GM12878 (cell line): ENCODE results near the gene CD276. TPM values are rescaled to one million over a fixed set of nuclear protein-coding genes. Genes with fewer than 3 reads are reported as not detected.

Experiments
- ATAC-seq: fragments of 200-7000 bp; cut with Tn5 transposase; 3 replicates; pipeline ENCODE4 v1.9.1; 2020; ENCODE audit warnings: mild to moderate bottlenecking, moderate library complexity
- BruUV-seq: library from RNA; stranded (reverse); fragments of 400-500 nt; replicated peaks from 2 replicates; lab custom pipeline; 2021; lab: Mats Ljungman, UMichigan
- CTCF ChIA-PET: fragments of 300-600 bp; sonication (Branson Sonifier 250); formaldehyde crosslinking; extraction: SDS; loops from one replicate; lab custom pipeline; 2021; ENCODE audit warnings: inconsistent platforms; lab: Yijun Ruan, JAX
- POLR2A ChIA-PET: fragments of 350-600 bp; formaldehyde crosslinking; extraction: SDS; loops from one replicate; lab custom pipeline; 2021; ENCODE audit warnings: inconsistent platforms; lab: Charles Lee
- RAD21 ChIA-PET: fragments of 300-600 bp; sonication (Branson Sonifier 250); formaldehyde crosslinking; loops from one replicate; lab custom pipeline; 2023; ENCODE audit warnings: antibody characterized with exemption; ENCODE audit not compliant: unreplicated experiment; lab: Charles Lee
- SMC1A ChIA-PET: fragments of 300-600 bp; sonication (Branson Sonifier 250); formaldehyde crosslinking; loops from one replicate; lab custom pipeline; 2023; ENCODE audit not compliant: unreplicated experiment, uncharacterized antibody; lab: Charles Lee
- DNase-seq: peaks from one replicate; pipeline ENCODE4 v3.0.0-alpha.2; 2011; ENCODE audit warnings: low read depth, low spot score
- FAIRE-seq: peaks from 3 replicates; lab custom pipeline; 2011; peaks lifted over from hg19 to GRCh38; lab: Jason Lieb, UNC
- H2AFZ ChIP-seq: 2 replicates; pipeline ENCODE4 v1.6.0; 2011; ENCODE audit warnings: low read depth, low read length, control low read depth; ENCODE audit not compliant: control insufficient read depth
- H3K27ac ChIP-seq: 2 replicates; pipeline ENCODE4 v1.5.1; 2011; ENCODE audit warnings: control low read depth; ENCODE audit not compliant: control insufficient read depth, insufficient read depth
- H3K27me3 ChIP-seq, 2 experiments: replicated peaks in 1 of 2; 2 replicates each; pipeline versions ENCODE4 v1.6.0 to v1.6.1; 2011; ENCODE audit warnings: low read length in 1 of 2; ENCODE audit not compliant: control insufficient read depth in 2 of 2, insufficient read depth in 2 of 2
- H3K36me3 ChIP-seq, 2 experiments: 2 replicates each; pipeline ENCODE4 v1.5.1; 2011; ENCODE audit warnings: low read length in 1 of 2; ENCODE audit not compliant: control insufficient read depth in 2 of 2, insufficient read depth in 2 of 2
- H3K4me1 ChIP-seq: 2 replicates; pipeline ENCODE4 v1.6.1; 2011; ENCODE audit warnings: mild to moderate bottlenecking, low read length, moderate library complexity, mixed read lengths; ENCODE audit not compliant: control insufficient read depth, insufficient read depth
- H3K4me2 ChIP-seq: 2 replicates; pipeline ENCODE4 v1.6.0; 2011; ENCODE audit warnings: control low read depth; ENCODE audit not compliant: control insufficient read depth, insufficient read depth
- H3K4me3 ChIP-seq: fragments of 200-600 bp; sonication (generic); 2 replicates; pipeline ENCODE4 v1.5.1; 2016
- H3K79me2 ChIP-seq: 2 replicates; pipeline ENCODE4 v1.6.0; 2011; ENCODE audit warnings: low read length; ENCODE audit not compliant: control insufficient read depth, insufficient read depth
- H3K9ac ChIP-seq: 2 replicates; pipeline ENCODE4 v1.8.0; 2011; ENCODE audit warnings: low read length, control low read depth, mixed read lengths; ENCODE audit not compliant: control insufficient read depth, insufficient read depth
- H3K9me3 ChIP-seq: replicated peaks from 3 replicates; pipeline ENCODE4 v1.5.1; 2011; ENCODE audit warnings: mild to moderate bottlenecking, low read length; ENCODE audit not compliant: control insufficient read depth, insufficient read depth
- H4K20me1 ChIP-seq: 2 replicates; pipeline ENCODE4 v1.6.0; 2011; ENCODE audit not compliant: control insufficient read depth, insufficient read depth
- ASH2L ChIP-seq: fragments of 300-600, 200-600 bp; sonication (generic); IDR thresholded peaks from 2 replicates; pipeline ENCODE4 v1.6.1; 2017; ENCODE audit warnings: low read depth, mild to moderate bottlenecking, borderline replicate concordance
- BCL3 ChIP-seq: IDR thresholded peaks from 2 replicates; pipeline ENCODE4 v1.6.1; 2011; ENCODE audit warnings: borderline replicate concordance, low read depth, mild to moderate bottlenecking, moderate library complexity, low read length; ENCODE audit not compliant: insufficient read depth, poor library complexity, severe bottlenecking
- CHD4 ChIP-seq: fragments of 200-600 bp; sonication (generic); IDR thresholded peaks from 2 replicates; pipeline ENCODE4 v1.6.1; 2016; ENCODE audit warnings: mild to moderate bottlenecking
- EZH2 ChIP-seq: IDR thresholded peaks from 2 replicates; pipeline ENCODE4 v1.6.1; 2012; ENCODE audit warnings: low read depth, mild to moderate bottlenecking, control low read depth, inconsistent platforms, low read length, borderline replicate concordance; ENCODE audit not compliant: control insufficient read depth
- IKZF1 ChIP-seq: fragments of 450-650 bp; conservative IDR thresholded peaks from 2 replicates; pipeline ENCODE4 v1.6.1; 2017; ENCODE audit warnings: antibody characterized with exemption, mild to moderate bottlenecking
- JUND ChIP-seq: IDR thresholded peaks from 2 replicates; pipeline ENCODE4 v1.6.1; 2012; ENCODE audit warnings: low read depth, mild to moderate bottlenecking, low read length, improper control_type of control experiment, moderate library complexity
- NBN ChIP-seq: fragments of 450-650 bp; IDR thresholded peaks from 2 replicates; pipeline ENCODE4 v1.6.1; 2016
- PKNOX1 ChIP-seq: fragments of 450-650 bp; IDR thresholded peaks from 2 replicates; pipeline ENCODE4 v1.6.1; 2016; ENCODE audit warnings: mild to moderate bottlenecking
- RCOR1 ChIP-seq: conservative IDR thresholded peaks from 2 replicates; pipeline ENCODE4 v1.6.1; 2012; ENCODE audit warnings: low read depth, low read length, improper control_type of control experiment
- RFX5 ChIP-seq: IDR thresholded peaks from 2 replicates; pipeline ENCODE4 v1.6.1; 2011; ENCODE audit warnings: low read depth, low read length, improper control_type of control experiment
- SP1 ChIP-seq: IDR thresholded peaks from one replicate; pipeline ENCODE4 v1.6.1; 2011; ENCODE audit warnings: low read depth, low read length
- SRF ChIP-seq, 2 experiments: IDR thresholded peaks; 2 replicates each; pipeline ENCODE4 v1.6.1; 2011; ENCODE audit warnings: low read depth in 2 of 2, low read length in 2 of 2, mild to moderate bottlenecking in 1 of 2, moderate library complexity in 1 of 2
- STAT3 ChIP-seq: IDR thresholded peaks from 2 replicates; pipeline ENCODE4 v1.6.1; 2011; ENCODE audit warnings: low read depth, low read length, improper control_type of control experiment
- SUZ12 ChIP-seq: fragments of 200-600 bp; sonication (generic); IDR thresholded peaks from one replicate; pipeline ENCODE4 v1.6.1; 2018; ENCODE audit warnings: antibody characterized with exemption, mild to moderate bottlenecking; ENCODE audit not compliant: unreplicated experiment
- TAF1 ChIP-seq: IDR thresholded peaks from 2 replicates; pipeline ENCODE4 v1.6.1; 2011; ENCODE audit warnings: mild to moderate bottlenecking, low read depth, low read length, borderline replicate concordance
- TCF7 ChIP-seq: IDR thresholded peaks from 2 replicates; pipeline ENCODE4 v1.6.1; 2014; ENCODE audit warnings: antibody characterized with exemption, borderline replicate concordance
- ZNF274 ChIP-seq: IDR thresholded peaks from one replicate; pipeline ENCODE4 v1.8.0; 2011; ENCODE audit not compliant: insufficient read length, insufficient read depth
- WGBS: methylation state at CpG from one replicate; pipeline ENCODE4 v1.1.6; 2016; ENCODE audit warnings: low lambda C conversion rate; ENCODE audit not compliant: insufficient replicate concordance, insufficient coverage; ENCODE audit errors: missing lambda C conversion rate; 5-methylcytosine and 5-hydroxymethylcytosine counted together
- in situ Hi-C: fragments of 300-500 bp; cut with MboI; formaldehyde crosslinking; loops from 9 replicates; pipeline ENCODE4 v1.14.3; 2018; ENCODE audit warnings: mixed read lengths
- intact Hi-C: fragments of 100-400 bp; cut with micrococcal nuclease; formaldehyde crosslinking; loops from one replicate; pipeline ENCODE4 v1.14.2; 2022; ENCODE audit not compliant: unreplicated experiment
- polyA plus RNA-seq, 11 experiments: library from polyadenylated mRNA; depleted of rRNA in 4 of 11; unstranded in 6 of 11; stranded (reverse) in 5 of 11; fragments of >200 nt; fragmentation: Nextera tagmentation in 4 of 11; fragmentation: Illumina TruSeq in 1 of 11; extraction: Ambion mirVana in 4 of 11; extraction: Trizol in 1 of 11; gene quantifications; 1 replicate in 1 of 11; 2 replicates in 10 of 11; pipeline versions ENCODE4 v1.2.1 to v1.2.3, GENCODE V29; 2011 to 2016; ENCODE audit warnings: inconsistent platforms in 2 of 11, missing spikeins in 2 of 11, low read depth in 1 of 11
- total RNA-seq, 4 experiments: library from RNA; depleted of rRNA in 3 of 4; stranded (reverse); fragments of >200 nt in 3 of 4; fragmentation: Illumina TruSeq in 1 of 4; extraction: Trizol in 1 of 4; gene quantifications; 2 replicates each; pipeline versions ENCODE4 v1.2.1 to v1.2.3, GENCODE V29; 2013 to 2021
- TF ChIP-seq, protein P1 (sequence below): fragments of 150-350 bp; IDR thresholded peaks from 2 replicates; pipeline ENCODE4 v1.6.1; 2016; ENCODE audit warnings: low read depth, low read length
- TF ChIP-seq, protein P2 (sequence below): fragments of 150-350 bp; IDR thresholded peaks from 2 replicates; pipeline ENCODE4 v1.6.1; 2014; ENCODE audit warnings: mild to moderate bottlenecking, low read depth, low read length

The CD276 gene
- total and polyA plus RNA-seq, 10 of the 15 experiments (the other 5 are each of a cell fraction or from before 2014, with no cell fraction given): 0.11 to 3.0 (median 1.2) TPM

GRCh38 chr15:73694419-73694818, 10.2 kb downstream of the CD276 start:
- FAIRE-seq: no peak
- ChIA-PET RAD21 (no interaction called here), POLR2A (no interaction called here)
- TF ChIP-seq, protein P1, sequence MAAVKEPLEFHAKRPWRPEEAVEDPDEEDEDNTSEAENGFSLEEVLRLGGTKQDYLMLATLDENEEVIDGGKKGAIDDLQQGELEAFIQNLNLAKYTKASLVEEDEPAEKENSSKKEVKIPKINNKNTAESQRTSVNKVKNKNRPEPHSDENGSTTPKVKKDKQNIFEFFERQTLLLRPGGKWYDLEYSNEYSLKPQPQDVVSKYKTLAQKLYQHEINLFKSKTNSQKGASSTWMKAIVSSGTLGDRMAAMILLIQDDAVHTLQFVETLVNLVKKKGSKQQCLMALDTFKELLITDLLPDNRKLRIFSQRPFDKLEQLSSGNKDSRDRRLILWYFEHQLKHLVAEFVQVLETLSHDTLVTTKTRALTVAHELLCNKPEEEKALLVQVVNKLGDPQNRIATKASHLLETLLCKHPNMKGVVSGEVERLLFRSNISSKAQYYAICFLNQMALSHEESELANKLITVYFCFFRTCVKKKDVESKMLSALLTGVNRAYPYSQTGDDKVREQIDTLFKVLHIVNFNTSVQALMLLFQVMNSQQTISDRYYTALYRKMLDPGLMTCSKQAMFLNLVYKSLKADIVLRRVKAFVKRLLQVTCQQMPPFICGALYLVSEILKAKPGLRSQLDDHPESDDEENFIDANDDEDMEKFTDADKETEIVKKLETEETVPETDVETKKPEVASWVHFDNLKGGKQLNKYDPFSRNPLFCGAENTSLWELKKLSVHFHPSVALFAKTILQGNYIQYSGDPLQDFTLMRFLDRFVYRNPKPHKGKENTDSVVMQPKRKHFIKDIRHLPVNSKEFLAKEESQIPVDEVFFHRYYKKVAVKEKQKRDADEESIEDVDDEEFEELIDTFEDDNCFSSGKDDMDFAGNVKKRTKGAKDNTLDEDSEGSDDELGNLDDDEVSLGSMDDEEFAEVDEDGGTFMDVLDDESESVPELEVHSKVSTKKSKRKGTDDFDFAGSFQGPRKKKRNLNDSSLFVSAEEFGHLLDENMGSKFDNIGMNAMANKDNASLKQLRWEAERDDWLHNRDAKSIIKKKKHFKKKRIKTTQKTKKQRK: no peak
- TF ChIP-seq, protein P2, sequence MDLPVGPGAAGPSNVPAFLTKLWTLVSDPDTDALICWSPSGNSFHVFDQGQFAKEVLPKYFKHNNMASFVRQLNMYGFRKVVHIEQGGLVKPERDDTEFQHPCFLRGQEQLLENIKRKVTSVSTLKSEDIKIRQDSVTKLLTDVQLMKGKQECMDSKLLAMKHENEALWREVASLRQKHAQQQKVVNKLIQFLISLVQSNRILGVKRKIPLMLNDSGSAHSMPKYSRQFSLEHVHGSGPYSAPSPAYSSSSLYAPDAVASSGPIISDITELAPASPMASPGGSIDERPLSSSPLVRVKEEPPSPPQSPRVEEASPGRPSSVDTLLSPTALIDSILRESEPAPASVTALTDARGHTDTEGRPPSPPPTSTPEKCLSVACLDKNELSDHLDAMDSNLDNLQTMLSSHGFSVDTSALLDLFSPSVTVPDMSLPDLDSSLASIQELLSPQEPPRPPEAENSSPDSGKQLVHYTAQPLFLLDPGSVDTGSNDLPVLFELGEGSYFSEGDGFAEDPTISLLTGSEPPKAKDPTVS: no peak
- TF ChIP-seq RCOR1 (no peak), NBN (no peak), JUND (no peak), ASH2L (no peak), SRF (IDR thresholded peaks at IDR 0.05; ENCODE audit: low read depth in 2 of 2, low read length in 2 of 2) (no peak), SP1 (no peak), SUZ12 (no peak), CHD4 (no peak), RFX5 (no peak), TAF1 (no peak), TCF7 (no peak), ZNF274 (no peak), BCL3 (no peak), EZH2 (no peak), STAT3 (no peak), PKNOX1 (no peak), IKZF1 (no peak)

More at GRCh38 chr15:73694419-73694818, 10.2 kb downstream of the CD276 start:
- ATAC-seq (no peak), DNase-seq (no peak)
- Histone ChIP-seq H3K4me1 (peaks cover 10% of the 10 kb centered on the region), H2AFZ (no peak overlapping the region), H3K9me3 (no peaks in the 10 kb centered on the region), H3K4me2 (no peak overlapping the region), H3K9ac (no peak overlapping the region), H3K4me3 (no peak overlapping the region), H3K27me3 (no peaks in the 10 kb centered on the region), H3K36me3 (no peaks in the 10 kb centered on the region), H3K27ac (no peak overlapping the region), H3K79me2 (no peaks in the 10 kb centered on the region), H4K20me1 (no peaks in the 10 kb centered on the region)
- in situ Hi-C loops (loop anchor here (10.0 kb wide), 1 partner anchor 390 kb away; no protein-coding TSS in a partner anchor), intact Hi-C loops (no loop called here)
- SMC1A ChIA-PET: no interaction called here
- 26% methylated on average over 5 of the region's 5 CpGs for WGBS
- CTCF ChIA-PET: interaction anchor here (0.7 to 12.5 kb wide), 5 partner anchors 11 to 60 kb away, joined by 3 to 216 read pairs (median 8); partner anchors contain the start of gene NPTN
- BruUV-seq: no TSS peak
